ENCODE results near the gene SRP19. TPM values are rescaled to one million over a fixed set of nuclear protein-coding genes. Genes with fewer than 3 reads are reported as not detected.

The SRP19 gene
- total RNA-seq, 1 donor from 2014 or later = 53.3 TPM

GRCh38 chr5:112910529-112910928 lies 49.4 kb downstream of the SRP19 start:
- Mint-ChIP-seq H3K27me3 (ENCODE audit: low read depth) (no peaks in the 10 kb centered on the region), H3K9me3 (no peaks in the 10 kb centered on the region), H3K4me3 (no peak overlapping the region), H3K36me3 (ENCODE audit: low read depth) (peaks cover 7% of the 10 kb centered on the region), H3K27ac (ENCODE audit: unreplicated experiment) (no peak overlapping the region), H3K4me1 (peaks cover 6% of the 10 kb centered on the region)
- no peak for DNase-seq (ENCODE audit: low read depth, low spot score)
- TF ChIP-seq CTCF (conservative IDR thresholded peaks at IDR 0.05) = no peak

- Mint-ChIP-seq H3K27me3 (ENCODE audit: low read depth) (no peaks in the 10 kb centered on the region), H3K27ac (ENCODE audit: unreplicated experiment) (no peak overlapping the region), H3K36me3 (ENCODE audit: low read depth) (peaks cover 19% of the 10 kb centered on the region), H3K4me3 (no peak overlapping the region), H3K4me1 (peaks cover 11% of the 10 kb centered on the region), H3K9me3 (no peaks in the 10 kb centered on the region)
- TF ChIP-seq CTCF (conservative IDR thresholded peaks at IDR 0.05) = no peak
- DNase-seq (ENCODE audit: low read depth, low spot score) = no peak
Measured at GRCh38 chr5:112914584-112914983, 53.5 kb downstream of the SRP19 start.

GRCh38 chr5:112915831-112916230 lies 54.7 kb downstream of the SRP19 start:
- DNase-seq (ENCODE audit: low read depth, low spot score) = no peak
- peaks cover 15% of the 10 kb centered on the region for H3K36me3 Mint-ChIP-seq (ENCODE audit: low read depth)
- H3K4me1 Mint-ChIP-seq = peaks cover 16% of the 10 kb centered on the region
- no peak overlapping the region for H3K4me3 Mint-ChIP-seq
- H3K27ac Mint-ChIP-seq (ENCODE audit: unreplicated experiment) = no peak overlapping the region
- TF ChIP-seq CTCF (conservative IDR thresholded peaks at IDR 0.05) = no peak
- no peaks in the 10 kb centered on the region for H3K27me3 Mint-ChIP-seq (ENCODE audit: low read depth)
- no peaks in the 10 kb centered on the region for H3K9me3 Mint-ChIP-seq

- H3K4me3 Mint-ChIP-seq = peak overlapping the region; percentile 64
- peak; percentile 37 for TF ChIP-seq CTCF (conservative IDR thresholded peaks at IDR 0.05)
- H3K27ac Mint-ChIP-seq (ENCODE audit: unreplicated experiment) = no peak overlapping the region
- no peaks in the 10 kb centered on the region for H3K27me3 Mint-ChIP-seq (ENCODE audit: low read depth)
- H3K4me1 Mint-ChIP-seq = peaks cover 18% of the 10 kb centered on the region
- H3K36me3 Mint-ChIP-seq (ENCODE audit: low read depth) = peaks cover 15% of the 10 kb centered on the region
- no peak for DNase-seq (ENCODE audit: low read depth, low spot score)
- no peaks in the 10 kb centered on the region for H3K9me3 Mint-ChIP-seq
Measured at GRCh38 chr5:112917453-112917995, 56.4 kb downstream of the SRP19 start.

- H3K36me3 Mint-ChIP-seq (ENCODE audit: low read depth) = peaks cover 11% of the 10 kb centered on the region
- H3K4me1 Mint-ChIP-seq = peaks cover 21% of the 10 kb centered on the region
- no peak overlapping the region for H3K27ac Mint-ChIP-seq (ENCODE audit: unreplicated experiment)
- H3K27me3 Mint-ChIP-seq (ENCODE audit: low read depth) = peaks cover 3% of the 10 kb centered on the region
- no peak for TF ChIP-seq CTCF (conservative IDR thresholded peaks at IDR 0.05)
- no peaks in the 10 kb centered on the region for H3K9me3 Mint-ChIP-seq
- DNase-seq (ENCODE audit: low read depth, low spot score) = no peak
- peak overlapping the region; percentile 35 for H3K4me3 Mint-ChIP-seq
Measured at GRCh38 chr5:112918136-112918535, 57.0 kb downstream of the SRP19 start.

All from neural crest cell (in vitro differentiated cells).